ENCODE data around the gene TTF1.

DNA sequence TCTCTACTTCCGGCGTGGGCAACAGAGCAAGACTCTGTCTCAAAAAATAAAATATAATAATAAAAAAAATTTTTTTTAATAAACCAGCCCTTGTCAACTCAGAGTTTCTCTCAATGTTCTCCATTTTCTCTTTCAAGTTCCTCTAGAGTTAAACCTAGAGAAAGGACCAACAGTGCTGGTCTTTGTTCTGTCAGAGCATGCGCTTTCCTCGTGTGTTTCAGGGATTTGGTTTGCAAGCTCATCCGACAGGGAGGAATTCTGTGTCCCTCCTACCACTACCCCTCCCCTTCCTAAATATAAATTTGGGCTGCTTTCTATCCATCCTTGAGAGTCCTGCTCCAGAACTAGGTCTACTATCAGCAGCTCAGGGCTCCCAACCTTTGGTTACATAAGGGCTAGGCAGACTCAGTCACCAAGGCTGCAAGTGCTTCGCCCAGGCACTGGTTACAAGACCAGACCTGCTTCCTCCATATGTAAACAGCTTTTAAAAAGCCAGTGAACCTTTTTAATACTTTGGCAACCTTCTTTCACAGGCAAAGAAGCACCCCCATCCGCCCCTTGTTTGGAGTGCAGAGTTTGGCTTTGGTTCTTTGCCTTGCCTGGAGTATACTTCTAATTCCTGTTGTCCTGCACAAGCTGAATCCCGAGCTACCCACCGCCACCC is 65.3 kb downstream of the TTF1 start:
- TF ChIP-seq, protein P1, sequence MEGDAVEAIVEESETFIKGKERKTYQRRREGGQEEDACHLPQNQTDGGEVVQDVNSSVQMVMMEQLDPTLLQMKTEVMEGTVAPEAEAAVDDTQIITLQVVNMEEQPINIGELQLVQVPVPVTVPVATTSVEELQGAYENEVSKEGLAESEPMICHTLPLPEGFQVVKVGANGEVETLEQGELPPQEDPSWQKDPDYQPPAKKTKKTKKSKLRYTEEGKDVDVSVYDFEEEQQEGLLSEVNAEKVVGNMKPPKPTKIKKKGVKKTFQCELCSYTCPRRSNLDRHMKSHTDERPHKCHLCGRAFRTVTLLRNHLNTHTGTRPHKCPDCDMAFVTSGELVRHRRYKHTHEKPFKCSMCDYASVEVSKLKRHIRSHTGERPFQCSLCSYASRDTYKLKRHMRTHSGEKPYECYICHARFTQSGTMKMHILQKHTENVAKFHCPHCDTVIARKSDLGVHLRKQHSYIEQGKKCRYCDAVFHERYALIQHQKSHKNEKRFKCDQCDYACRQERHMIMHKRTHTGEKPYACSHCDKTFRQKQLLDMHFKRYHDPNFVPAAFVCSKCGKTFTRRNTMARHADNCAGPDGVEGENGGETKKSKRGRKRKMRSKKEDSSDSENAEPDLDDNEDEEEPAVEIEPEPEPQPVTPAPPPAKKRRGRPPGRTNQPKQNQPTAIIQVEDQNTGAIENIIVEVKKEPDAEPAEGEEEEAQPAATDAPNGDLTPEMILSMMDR (IDR thresholded peaks at IDR 0.05; ENCODE audit: low read depth, low read length), result no peak
- TF ChIP-seq, protein P2, sequence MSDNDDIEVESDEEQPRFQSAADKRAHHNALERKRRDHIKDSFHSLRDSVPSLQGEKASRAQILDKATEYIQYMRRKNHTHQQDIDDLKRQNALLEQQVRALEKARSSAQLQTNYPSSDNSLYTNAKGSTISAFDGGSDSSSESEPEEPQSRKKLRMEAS (IDR thresholded peaks at IDR 0.05; ENCODE audit: low read depth, low read length), result no peak
- TF ChIP-seq MYC (IDR thresholded peaks at IDR 0.05; ENCODE audit: low read depth, low read length), result no peak
- no peak for TF ChIP-seq POLR2A (IDR thresholded peaks at IDR 0.05; ENCODE audit: extremely low read depth, insufficient read length)
